ENCODE measurements around the gene CDK8.

The CDK8 gene

GRCh38 chr13:26344980-26345379 is 91.1 kb downstream of the CDK8 start:
- no peak for DNase-seq (ENCODE audit: low read depth)
- H3K4me3 ChIP-seq (ENCODE audit: low read depth, low read length), result no peak overlapping the region
- TF ChIP-seq, protein P1, sequence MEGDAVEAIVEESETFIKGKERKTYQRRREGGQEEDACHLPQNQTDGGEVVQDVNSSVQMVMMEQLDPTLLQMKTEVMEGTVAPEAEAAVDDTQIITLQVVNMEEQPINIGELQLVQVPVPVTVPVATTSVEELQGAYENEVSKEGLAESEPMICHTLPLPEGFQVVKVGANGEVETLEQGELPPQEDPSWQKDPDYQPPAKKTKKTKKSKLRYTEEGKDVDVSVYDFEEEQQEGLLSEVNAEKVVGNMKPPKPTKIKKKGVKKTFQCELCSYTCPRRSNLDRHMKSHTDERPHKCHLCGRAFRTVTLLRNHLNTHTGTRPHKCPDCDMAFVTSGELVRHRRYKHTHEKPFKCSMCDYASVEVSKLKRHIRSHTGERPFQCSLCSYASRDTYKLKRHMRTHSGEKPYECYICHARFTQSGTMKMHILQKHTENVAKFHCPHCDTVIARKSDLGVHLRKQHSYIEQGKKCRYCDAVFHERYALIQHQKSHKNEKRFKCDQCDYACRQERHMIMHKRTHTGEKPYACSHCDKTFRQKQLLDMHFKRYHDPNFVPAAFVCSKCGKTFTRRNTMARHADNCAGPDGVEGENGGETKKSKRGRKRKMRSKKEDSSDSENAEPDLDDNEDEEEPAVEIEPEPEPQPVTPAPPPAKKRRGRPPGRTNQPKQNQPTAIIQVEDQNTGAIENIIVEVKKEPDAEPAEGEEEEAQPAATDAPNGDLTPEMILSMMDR (IDR thresholded peaks at IDR 0.05; ENCODE audit: low read depth, low read length, missing control alignments), result no peak

GRCh38 chr13:26348966-26349365 is 95.0 kb downstream of the CDK8 start:
- TF ChIP-seq, protein P1 (IDR thresholded peaks at IDR 0.05; ENCODE audit: low read depth, low read length, missing control alignments), result no peak

DNA sequence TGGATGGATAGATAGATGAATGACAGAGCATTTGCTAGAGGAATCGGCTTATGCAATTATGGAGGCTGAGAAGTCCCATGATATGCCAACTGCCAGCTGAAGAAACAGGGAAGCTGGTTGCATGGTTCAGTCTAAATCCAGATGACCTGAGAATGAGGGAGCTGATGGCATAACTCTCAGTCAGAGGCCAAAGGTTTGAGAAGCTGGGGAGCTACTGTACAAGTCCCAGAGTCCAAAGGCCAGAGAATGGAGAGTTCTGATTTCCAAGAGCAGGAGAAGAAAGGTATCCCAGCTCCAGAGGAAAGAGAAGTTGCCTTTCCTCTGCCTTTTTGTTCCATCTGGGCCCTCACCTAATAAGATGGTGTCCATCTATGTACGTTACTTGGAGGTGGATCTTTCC is 108.3 kb downstream of the CDK8 start:
- TF ChIP-seq, protein P1 (IDR thresholded peaks at IDR 0.05; ENCODE audit: low read depth, low read length, missing control alignments), result no peak
- no peak overlapping the region for H3K4me3 ChIP-seq (ENCODE audit: low read depth, low read length)
- no peak for DNase-seq (ENCODE audit: low read depth)

More at GRCh38 chr13:26348966-26349365, 95.0 kb downstream of the CDK8 start:
- H3K4me3 ChIP-seq (ENCODE audit: low read depth, low read length), result no peak overlapping the region
- no peak for DNase-seq (ENCODE audit: low read depth)

GRCh38 chr13:26370553-26370952 is 116.6 kb downstream of the CDK8 start:
- DNase-seq (ENCODE audit: low read depth), result no peak
- H3K4me3 ChIP-seq (ENCODE audit: low read depth, low read length), result no peak overlapping the region
- TF ChIP-seq, protein P1 (IDR thresholded peaks at IDR 0.05; ENCODE audit: low read depth, low read length, missing control alignments), result no peak

- no peak overlapping the region for H3K4me3 ChIP-seq (ENCODE audit: low read depth, low read length)
- TF ChIP-seq, protein P1 (IDR thresholded peaks at IDR 0.05; ENCODE audit: low read depth, low read length, missing control alignments), result no peak
- DNase-seq (ENCODE audit: low read depth), result no peak
Observed at GRCh38 chr13:26372747-26373146, 118.8 kb downstream of the CDK8 start.

DNA sequence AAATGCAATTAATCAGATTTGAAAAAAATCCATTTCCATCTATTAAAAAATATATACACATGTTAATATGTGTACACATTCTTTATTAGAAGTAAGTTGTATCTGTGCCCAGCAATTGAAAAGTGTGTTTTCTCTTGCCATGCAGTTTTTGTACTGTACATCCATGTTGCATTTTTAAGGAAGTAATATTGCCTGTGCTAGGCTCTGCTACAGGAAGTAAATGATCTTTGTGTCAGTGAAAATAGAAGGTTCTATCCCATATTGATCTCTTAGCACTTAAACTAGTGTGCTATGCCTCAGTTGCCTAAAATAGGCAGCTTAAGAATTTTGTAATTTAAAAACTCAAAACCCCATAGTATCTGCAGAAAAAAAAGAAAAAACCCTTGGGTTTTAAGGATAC is 122.5 kb downstream of the CDK8 start:
- no peak for DNase-seq (ENCODE audit: low read depth)
- no peak overlapping the region for H3K4me3 ChIP-seq (ENCODE audit: low read depth, low read length)
- TF ChIP-seq, protein P1 (IDR thresholded peaks at IDR 0.05; ENCODE audit: low read depth, low read length, missing control alignments), result no peak

DNA sequence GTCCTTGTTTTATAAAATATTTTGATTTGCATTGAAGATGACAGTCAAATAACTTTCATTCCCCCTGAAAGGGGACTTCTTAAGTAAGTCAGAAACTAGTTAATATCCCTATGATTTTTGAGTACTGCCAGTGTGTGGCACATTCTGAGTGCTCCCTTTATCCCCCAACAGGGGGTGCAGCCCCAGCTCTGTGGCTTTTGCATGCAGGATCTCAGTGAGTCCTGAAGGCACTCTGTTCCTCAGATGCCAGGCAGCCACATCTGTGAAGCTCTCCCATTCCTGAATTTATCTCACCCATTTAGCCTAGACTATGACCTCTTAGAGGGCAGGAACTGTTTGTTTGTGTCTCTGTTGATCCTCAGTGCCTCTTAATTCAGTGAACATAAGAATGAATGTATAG is 123.1 kb downstream of the CDK8 start:
- no peak for DNase-seq (ENCODE audit: low read depth)
- TF ChIP-seq, protein P1 (IDR thresholded peaks at IDR 0.05; ENCODE audit: low read depth, low read length, missing control alignments), result peak; percentile 42
- no peak overlapping the region for H3K4me3 ChIP-seq (ENCODE audit: low read depth, low read length)
